Neural crest cell (in vitro differentiated cells): ENCODE results near the gene TRIM8. TPM values are rescaled to one million over a fixed set of nuclear protein-coding genes. Genes with fewer than 3 reads are reported as not detected.
"Not testable (repeated sequence)": the region's sequence is repeated elsewhere in the genome, so short reads cannot be mapped to it uniquely, and the experiment has no call there.

Experiments
- DNase-seq: peaks from one replicate; pipeline ENCODE4 v3.0.0; 2021; ENCODE audit warnings: low read depth, mixed read lengths, low spot score
- H3K27ac Mint-ChIP-seq: one replicate; pipeline ENCODE4 v1.8.0; 2021; ENCODE audit warnings: mild to moderate bottlenecking, mixed read lengths; ENCODE audit not compliant: unreplicated experiment
- H3K27me3 Mint-ChIP-seq: 2 replicates; pipeline ENCODE4 v1.8.0; 2021; ENCODE audit warnings: low read depth, mild to moderate bottlenecking, mixed read lengths
- H3K36me3 Mint-ChIP-seq: 2 replicates; pipeline ENCODE4 v1.8.0; 2021; ENCODE audit warnings: low read depth, mild to moderate bottlenecking, mixed read lengths
- H3K4me1 Mint-ChIP-seq: 2 replicates; pipeline ENCODE4 v1.8.0; 2021; ENCODE audit warnings: mixed read lengths
- H3K4me3 Mint-ChIP-seq: one replicate; pipeline ENCODE4 v1.8.0; 2021; ENCODE audit warnings: mild to moderate bottlenecking, mixed read lengths
- H3K9me3 Mint-ChIP-seq: 2 replicates; pipeline ENCODE4 v1.8.0; 2021; ENCODE audit warnings: mixed read lengths
- total RNA-seq: library from RNA; stranded (reverse); gene quantifications from 2 replicates; pipeline ENCODE4 v1.2.1, GENCODE V29; 2021
- TF ChIP-seq, protein P1 (sequence below): fragments of 200-600 bp; sonication (generic); conservative IDR thresholded peaks from 2 replicates; pipeline ENCODE4 v1.5.0; 2021; ENCODE audit warnings: antibody characterized with exemption, mild to moderate bottlenecking

The TRIM8 gene
- total RNA-seq, 1 donor from 2014 or later = 76.9 TPM

DNA sequence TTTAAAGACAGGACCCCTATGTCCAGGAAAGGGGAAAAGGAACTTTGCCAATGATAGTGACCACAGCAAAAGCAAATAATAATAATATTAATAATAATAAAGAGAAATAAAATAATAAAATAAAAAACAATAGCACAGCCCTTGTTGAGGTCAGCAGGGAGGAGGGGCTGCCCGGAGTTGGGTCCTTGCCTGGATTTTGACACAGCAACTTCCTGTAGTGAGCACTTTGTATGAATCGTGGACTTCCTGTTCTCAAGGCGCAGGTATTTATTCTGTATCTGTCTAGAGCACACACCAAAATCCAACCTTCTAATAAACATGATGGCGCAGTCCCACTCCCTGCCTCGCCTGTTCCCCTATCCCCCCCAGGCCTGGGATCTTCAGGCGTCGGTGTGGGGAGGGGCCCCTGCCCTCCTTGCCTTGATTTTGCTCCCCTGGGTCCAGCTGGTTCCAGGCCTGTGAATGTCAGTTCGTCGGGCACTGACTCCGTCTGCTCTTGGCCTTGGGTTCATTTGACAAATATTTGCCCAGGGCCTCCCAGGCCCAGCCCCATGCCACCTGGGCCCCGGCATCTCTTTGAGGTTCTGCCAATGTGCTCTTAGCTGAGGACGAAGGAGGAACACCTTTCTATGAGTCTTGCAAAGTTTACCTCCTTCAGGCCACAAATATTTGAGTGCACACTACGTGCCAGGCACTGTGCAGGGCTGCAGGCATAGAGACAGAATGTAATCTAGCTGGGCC is 13.9 kb downstream of the TRIM8 start:
- no peaks in the 10 kb centered on the region for H3K27me3 Mint-ChIP-seq
- no peak overlapping the region for H3K27ac Mint-ChIP-seq
- DNase-seq = no peak
- no peak overlapping the region for H3K4me3 Mint-ChIP-seq
- no peaks in the 10 kb centered on the region for H3K9me3 Mint-ChIP-seq
- H3K36me3 Mint-ChIP-seq = peaks cover 8% of the 10 kb centered on the region
- TF ChIP-seq, protein P1, sequence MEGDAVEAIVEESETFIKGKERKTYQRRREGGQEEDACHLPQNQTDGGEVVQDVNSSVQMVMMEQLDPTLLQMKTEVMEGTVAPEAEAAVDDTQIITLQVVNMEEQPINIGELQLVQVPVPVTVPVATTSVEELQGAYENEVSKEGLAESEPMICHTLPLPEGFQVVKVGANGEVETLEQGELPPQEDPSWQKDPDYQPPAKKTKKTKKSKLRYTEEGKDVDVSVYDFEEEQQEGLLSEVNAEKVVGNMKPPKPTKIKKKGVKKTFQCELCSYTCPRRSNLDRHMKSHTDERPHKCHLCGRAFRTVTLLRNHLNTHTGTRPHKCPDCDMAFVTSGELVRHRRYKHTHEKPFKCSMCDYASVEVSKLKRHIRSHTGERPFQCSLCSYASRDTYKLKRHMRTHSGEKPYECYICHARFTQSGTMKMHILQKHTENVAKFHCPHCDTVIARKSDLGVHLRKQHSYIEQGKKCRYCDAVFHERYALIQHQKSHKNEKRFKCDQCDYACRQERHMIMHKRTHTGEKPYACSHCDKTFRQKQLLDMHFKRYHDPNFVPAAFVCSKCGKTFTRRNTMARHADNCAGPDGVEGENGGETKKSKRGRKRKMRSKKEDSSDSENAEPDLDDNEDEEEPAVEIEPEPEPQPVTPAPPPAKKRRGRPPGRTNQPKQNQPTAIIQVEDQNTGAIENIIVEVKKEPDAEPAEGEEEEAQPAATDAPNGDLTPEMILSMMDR = no peak
- peaks cover 27% of the 10 kb centered on the region for H3K4me1 Mint-ChIP-seq

DNA sequence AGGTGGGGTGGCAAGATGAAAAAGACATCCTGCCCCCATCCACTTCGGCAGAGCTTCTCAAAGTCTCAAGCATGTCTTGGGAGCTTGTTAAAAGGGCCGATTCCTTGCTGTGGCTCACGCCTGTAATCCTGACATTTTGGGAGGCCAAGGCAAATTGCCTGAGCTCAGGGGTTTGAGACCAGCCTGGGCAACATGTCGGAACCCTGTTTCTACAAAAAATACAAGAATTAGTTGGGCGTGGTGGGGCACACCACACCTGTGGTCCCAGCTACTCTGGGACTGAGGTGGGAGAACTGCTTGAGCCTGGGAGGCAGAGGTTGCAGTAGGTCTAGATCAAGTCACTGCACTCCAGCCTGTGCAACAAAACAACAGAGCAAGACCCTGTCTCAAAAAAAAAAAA is 14.5 kb downstream of the TRIM8 start:
- Mint-ChIP-seq H3K27ac (peak overlapping the region; percentile 27), H3K9me3 (no peaks in the 10 kb centered on the region), H3K4me1 (peaks cover 20% of the 10 kb centered on the region), H3K27me3 (no peaks in the 10 kb centered on the region), H3K4me3 (no peak overlapping the region), H3K36me3 (peaks cover 6% of the 10 kb centered on the region)
- DNase-seq = no peak
- TF ChIP-seq, protein P1 = no peak

DNA sequence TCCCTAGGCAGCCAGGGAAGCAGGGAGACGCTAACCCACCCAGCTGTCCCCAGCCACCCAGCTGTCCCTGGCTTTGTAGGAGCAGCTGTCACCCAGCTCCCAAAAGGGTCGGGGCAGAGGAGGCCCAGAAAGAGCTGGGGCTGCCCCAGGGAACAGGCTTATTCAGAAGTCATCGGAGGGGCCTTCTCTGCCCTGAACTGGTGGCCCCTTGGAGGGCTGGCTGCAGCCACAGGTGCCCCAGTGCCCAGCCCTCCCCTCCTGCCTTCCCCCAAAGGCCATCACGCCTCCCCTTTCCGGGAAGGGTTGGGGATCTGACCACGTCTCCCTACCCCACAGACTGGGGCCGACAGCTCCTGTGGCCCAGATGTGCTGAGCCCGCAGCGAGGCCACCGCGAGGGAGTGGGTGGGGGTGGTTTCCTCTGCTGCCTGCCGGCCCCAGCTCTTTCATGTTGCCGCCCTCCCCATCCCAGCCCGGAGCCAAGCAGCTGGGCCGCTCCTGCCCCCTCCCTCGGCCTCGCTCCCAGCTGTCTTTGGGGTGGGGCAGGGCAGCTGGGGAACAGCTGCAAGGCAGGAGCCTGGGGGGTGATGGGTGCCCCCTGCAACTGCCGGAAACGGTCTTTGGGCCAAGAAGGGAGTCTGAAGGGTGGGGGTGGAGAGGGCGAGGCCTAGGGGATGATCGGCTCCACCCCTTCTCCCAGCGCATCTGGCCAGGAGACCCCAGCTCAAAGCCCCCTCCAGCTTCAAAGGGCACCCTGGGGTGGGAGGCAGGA is 16.8 kb downstream of the TRIM8 start:
- TF ChIP-seq, protein P1 = no peak
- H3K36me3 Mint-ChIP-seq = peaks cover 3% of the 10 kb centered on the region
- H3K9me3 Mint-ChIP-seq = no peaks in the 10 kb centered on the region
- H3K27me3 Mint-ChIP-seq = no peaks in the 10 kb centered on the region
- H3K27ac Mint-ChIP-seq = peak overlapping the region; percentile 78
- peaks cover 21% of the 10 kb centered on the region for H3K4me1 Mint-ChIP-seq
- peak; percentile 48 for DNase-seq
- peak overlapping the region; percentile 64 for H3K4me3 Mint-ChIP-seq

DNA sequence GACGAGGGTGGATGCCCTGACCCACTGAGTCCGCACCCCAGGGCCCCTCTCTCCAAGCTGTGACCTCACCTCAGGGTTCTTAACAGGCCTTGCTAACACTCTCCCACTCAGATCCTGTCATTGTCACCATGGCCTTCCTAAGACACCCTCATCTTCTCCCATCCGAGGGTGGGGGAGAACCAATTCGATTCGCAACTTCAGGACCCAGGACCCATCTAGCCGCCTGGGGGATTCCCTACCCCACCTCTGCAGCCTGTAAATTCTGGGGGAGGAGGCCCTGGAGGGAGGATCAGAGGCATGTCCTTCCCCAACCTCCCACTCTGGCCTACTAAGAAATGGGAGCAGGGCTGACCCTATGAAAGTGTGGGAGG is 17.4 kb downstream of the TRIM8 start:
- H3K27ac Mint-ChIP-seq = no peak overlapping the region
- no peaks in the 10 kb centered on the region for H3K9me3 Mint-ChIP-seq
- TF ChIP-seq, protein P1 = no peak
- peak overlapping the region; percentile 64 for H3K4me3 Mint-ChIP-seq
- no peak for DNase-seq
- peaks cover 25% of the 10 kb centered on the region for H3K4me1 Mint-ChIP-seq
- peaks cover 3% of the 10 kb centered on the region for H3K36me3 Mint-ChIP-seq
- no peaks in the 10 kb centered on the region for H3K27me3 Mint-ChIP-seq

DNA sequence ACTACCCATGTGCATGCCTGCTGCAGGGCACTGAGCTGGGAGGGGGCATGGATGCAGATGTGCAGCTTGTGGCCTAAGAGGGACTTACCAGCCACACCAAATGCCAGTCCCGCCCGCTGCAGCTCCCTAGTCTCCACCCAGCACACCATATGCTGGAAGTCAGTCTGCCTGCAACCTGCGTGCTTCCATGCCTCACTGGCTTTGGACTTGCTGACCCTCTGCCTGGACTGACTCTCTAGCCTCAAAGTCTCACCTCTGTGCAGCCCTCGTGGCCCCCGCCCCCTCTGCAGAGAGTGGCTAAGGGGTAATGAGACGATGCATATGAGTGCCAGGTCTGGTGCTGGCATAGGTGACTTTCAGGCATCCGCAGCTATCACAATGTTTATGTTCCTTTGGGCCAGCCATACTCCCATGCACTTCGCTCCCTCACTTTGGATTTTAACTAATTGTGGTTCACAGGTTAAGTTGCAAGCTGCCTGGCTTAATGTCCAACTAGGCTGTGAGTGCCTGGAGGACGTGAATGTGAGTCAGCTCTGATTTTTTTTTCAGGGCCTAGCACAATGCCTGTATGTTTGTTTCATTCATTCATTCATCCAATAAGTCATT is 21.7 kb downstream of the TRIM8 start:
- Mint-ChIP-seq H3K4me3 (peak overlapping the region; percentile 32), H3K4me1 (peaks cover 44% of the 10 kb centered on the region), H3K36me3 (no peaks in the 10 kb centered on the region), H3K9me3 (no peaks in the 10 kb centered on the region), H3K27ac (no peak overlapping the region), H3K27me3 (no peaks in the 10 kb centered on the region)
- no peak for DNase-seq
- TF ChIP-seq, protein P1 = no peak

DNA sequence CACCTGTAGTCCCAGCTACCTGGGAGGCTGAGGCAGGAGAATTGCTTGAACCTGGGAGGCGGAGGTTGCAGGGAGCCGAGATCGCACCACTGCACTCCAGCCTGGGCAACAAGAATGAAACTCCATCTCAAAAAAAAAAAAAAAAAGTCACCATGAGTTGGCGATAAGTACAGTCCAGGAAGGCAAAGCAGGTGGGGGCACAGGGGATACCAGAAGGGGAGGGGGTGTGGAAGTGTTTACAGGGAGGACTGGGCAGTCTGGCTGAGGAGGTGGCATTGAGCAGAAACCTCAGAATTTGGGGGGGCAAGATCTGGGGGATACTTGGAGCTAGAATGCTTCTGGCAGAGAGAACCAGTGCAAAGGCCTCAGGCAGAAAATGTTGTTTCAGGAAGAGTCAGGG is 23.1 kb downstream of the TRIM8 start:
- H3K9me3 Mint-ChIP-seq, H3K27me3 Mint-ChIP-seq, H3K36me3 Mint-ChIP-seq, DNase-seq: not testable (repeated sequence)
- Mint-ChIP-seq H3K4me3 (peak overlapping the region; percentile 80), H3K27ac (peak overlapping the region; percentile 82), H3K4me1 (peaks cover 38% of the 10 kb centered on the region)
